Stomach (tissue), 9 donors: ENCODE results near the gene SMOC2. TPM values are rescaled to one million over a fixed set of nuclear protein-coding genes. Genes with fewer than 3 reads are reported as not detected.

Source experiments
- DNase-seq, 2 donors: peaks; one replicate each; pipeline versions ENCODE4 v3.0.0 to v3.0.0-alpha.2; 2013 to 2019
- H3K27ac ChIP-seq, 5 donors: fragments of 200-600 bp in 4 of 5; sonication (generic) in 4 of 5; one replicate each; pipeline ENCODE4 v1.5.1; 2013 to 2019; ENCODE audit warnings: mild to moderate bottlenecking in 1 of 5, moderate library complexity in 1 of 5
- H3K27me3 ChIP-seq, 3 donors: fragments of 200-600 bp; sonication (generic); one replicate each; pipeline ENCODE4 v1.5.1; 2017 to 2019; ENCODE audit warnings: mixed run types in 1 of 3
- H3K36me3 ChIP-seq, 4 donors: fragments of 200-600 bp; sonication (generic); 1 replicate in 3 of 4; 2 replicates in 1 of 4; pipeline ENCODE4 v1.5.1; 2016 to 2019
- H3K4me1 ChIP-seq, 4 donors: fragments of 200-600 bp; sonication (generic); one replicate each; pipeline ENCODE4 v1.5.1; 2016 to 2019
- H3K4me3 ChIP-seq, 4 donors: fragments of 200-600 bp; sonication (generic) in 3 of 4; one replicate each; pipeline ENCODE4 v1.5.1; 2016 to 2019; ENCODE audit warnings: mild to moderate bottlenecking in 1 of 4
- H3K9me3 ChIP-seq, 4 donors: fragments of 200-600 bp; sonication (generic); one replicate each; pipeline ENCODE4 v1.5.1; 2016 to 2019
- EP300 ChIP-seq: sonication (generic); formaldehyde crosslinking; IDR thresholded peaks from one replicate; pipeline ENCODE4 v1.6.1; 2017; ENCODE audit warnings: antibody characterized with exemption
- POLR2A ChIP-seq, 4 donors: fragments of 450-650 bp; IDR thresholded peaks; one replicate each; pipeline ENCODE4 v1.6.1; 2016; ENCODE audit warnings: antibody characterized with exemption in 4 of 4, control low read depth in 2 of 4, mild to moderate bottlenecking in 1 of 4, moderate library complexity in 1 of 4
- POLR2AphosphoS5 ChIP-seq, 3 donors: sonication (generic); formaldehyde crosslinking; IDR thresholded peaks; one replicate each; pipeline ENCODE4 v1.6.1; 2016; ENCODE audit warnings: antibody characterized with exemption in 3 of 3
- WGBS, 5 donors: extraction: QIAGEN DNeasy Blood & Tissue Kit in 3 of 5; methylation state at CpG; one replicate each; pipeline versions ENCODE4 v1.1.5 to v1.1.7; 2013 to 2018; 5-methylcytosine and 5-hydroxymethylcytosine counted together
- intact Hi-C: fragments of 100-400 bp; cut with DNase I; formaldehyde crosslinking; loops from one replicate; pipeline ENCODE4 v1.15.1; 2023; ENCODE audit warnings: low total_unique reads
- polyA plus RNA-seq, 3 donors: library from polyadenylated mRNA; stranded (reverse); fragments of 200-250 nt; gene quantifications; one replicate each; pipeline ENCODE4 v1.2.3, GENCODE V29; 2013
- total RNA-seq, 5 donors: library from RNA; depleted of rRNA; stranded (reverse); fragments of >200 nt; gene quantifications; one replicate each; pipeline versions ENCODE4 v1.1.0 to v1.2.3, GENCODE V29; 2014 to 2016
- TF ChIP-seq, protein P1 (sequence below), 7 experiments: fragments of 450-650 bp in 4 of 7; fragments of 200-600 bp in 3 of 7; sonication (generic) in 3 of 7; IDR thresholded peaks; one replicate each; pipeline ENCODE4 v1.5.1; 2016 to 2019; ENCODE audit warnings: antibody characterized with exemption in 7 of 7, control low read depth in 2 of 7, mild to moderate bottlenecking in 1 of 7
- donor health status: healthy with polysubstance abuse.
- donor health status: Bipolar disorder and iron deficiency.
- donor health status: healthy.

The SMOC2 gene
- total and polyA plus RNA-seq, 8 donors: 7.9 to 520 (median 76.9) TPM

GRCh38 chr6:168663041-168663440 lies 222.1 kb downstream of the SMOC2 start:
- Histone ChIP-seq H3K9me3 (no peaks in the 10 kb centered on the region), H3K27ac (no peak overlapping the region), H3K4me1 (no peaks in the 10 kb centered on the region), H3K36me3 (peaks cover 0 to 12% (median 0%) of the 10 kb centered on the region in 4 donors), H3K27me3 (no peaks in the 10 kb centered on the region), H3K4me3 (no peak overlapping the region)
- no peak for DNase-seq
- TF ChIP-seq EP300: no peak
- no peak for TF ChIP-seq POLR2A (IDR thresholded peaks at IDR 0.05)
- TF ChIP-seq POLR2AphosphoS5 (IDR thresholded peaks at IDR 0.05): no peak
- TF ChIP-seq, protein P1, sequence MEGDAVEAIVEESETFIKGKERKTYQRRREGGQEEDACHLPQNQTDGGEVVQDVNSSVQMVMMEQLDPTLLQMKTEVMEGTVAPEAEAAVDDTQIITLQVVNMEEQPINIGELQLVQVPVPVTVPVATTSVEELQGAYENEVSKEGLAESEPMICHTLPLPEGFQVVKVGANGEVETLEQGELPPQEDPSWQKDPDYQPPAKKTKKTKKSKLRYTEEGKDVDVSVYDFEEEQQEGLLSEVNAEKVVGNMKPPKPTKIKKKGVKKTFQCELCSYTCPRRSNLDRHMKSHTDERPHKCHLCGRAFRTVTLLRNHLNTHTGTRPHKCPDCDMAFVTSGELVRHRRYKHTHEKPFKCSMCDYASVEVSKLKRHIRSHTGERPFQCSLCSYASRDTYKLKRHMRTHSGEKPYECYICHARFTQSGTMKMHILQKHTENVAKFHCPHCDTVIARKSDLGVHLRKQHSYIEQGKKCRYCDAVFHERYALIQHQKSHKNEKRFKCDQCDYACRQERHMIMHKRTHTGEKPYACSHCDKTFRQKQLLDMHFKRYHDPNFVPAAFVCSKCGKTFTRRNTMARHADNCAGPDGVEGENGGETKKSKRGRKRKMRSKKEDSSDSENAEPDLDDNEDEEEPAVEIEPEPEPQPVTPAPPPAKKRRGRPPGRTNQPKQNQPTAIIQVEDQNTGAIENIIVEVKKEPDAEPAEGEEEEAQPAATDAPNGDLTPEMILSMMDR (IDR thresholded peaks at IDR 0.05): no peak
- intact Hi-C loops: no loop called here
- 68 to 76% (median 74%) methylated on average over 7 of the region's 7 CpGs for WGBS, 5 donors

- no peak for TF ChIP-seq POLR2A (IDR thresholded peaks at IDR 0.05)
- TF ChIP-seq EP300: no peak
- TF ChIP-seq, protein P1 (IDR thresholded peaks at IDR 0.05): no peak
- no peak for TF ChIP-seq POLR2AphosphoS5 (IDR thresholded peaks at IDR 0.05)
- 58 to 77% (median 68%) methylated on average over 9 of the region's 9 CpGs for WGBS, 5 donors
- Histone ChIP-seq H3K4me3 (no peak overlapping the region), H3K27me3 (no peaks in the 10 kb centered on the region), H3K27ac (no peak overlapping the region), H3K4me1 (no peaks in the 10 kb centered on the region), H3K9me3 (no peaks in the 10 kb centered on the region), H3K36me3 (peaks cover 0 to 12% (median 0%) of the 10 kb centered on the region in 4 donors)
- DNase-seq: no peak
- intact Hi-C loops: no loop called here
These were observed 224.0 kb downstream of the SMOC2 start for GRCh38 chr6:168664956-168665355.

GRCh38 chr6:168666170-168666569 lies 225.2 kb downstream of the SMOC2 start:
- intact Hi-C loops: no loop called here
- Histone ChIP-seq H3K27ac (no peak overlapping the region), H3K4me1 (no peaks in the 10 kb centered on the region), H3K27me3 (no peaks in the 10 kb centered on the region), H3K36me3 (peaks cover 0 to 12% (median 0%) of the 10 kb centered on the region in 4 donors), H3K4me3 (no peak overlapping the region), H3K9me3 (no peaks in the 10 kb centered on the region)
- TF ChIP-seq POLR2AphosphoS5 (IDR thresholded peaks at IDR 0.05): no peak
- no peak for TF ChIP-seq POLR2A (IDR thresholded peaks at IDR 0.05)
- TF ChIP-seq, protein P1 (IDR thresholded peaks at IDR 0.05): no peak
- TF ChIP-seq EP300: no peak
- no peak for DNase-seq
- WGBS, 5 donors: 67 to 76% (median 73%) methylated on average over 3 of the region's 3 CpGs

GRCh38 chr6:168666699-168667427 lies 225.9 kb downstream of the SMOC2 start:
- DNase-seq: peak in 1 of 2 donors; percentile 50

More at GRCh38 chr6:168666699-168667427, 225.9 kb downstream of the SMOC2 start:
- Histone ChIP-seq H3K4me3 (no peak overlapping the region), H3K27ac (no peak overlapping the region), H3K27me3 (no peaks in the 10 kb centered on the region), H3K9me3 (no peaks in the 10 kb centered on the region), H3K4me1 (no peaks in the 10 kb centered on the region), H3K36me3 (peaks cover 0 to 12% (median 0%) of the 10 kb centered on the region in 4 donors)
- intact Hi-C loops: no loop called here
- TF ChIP-seq EP300 (no peak), POLR2AphosphoS5 (IDR thresholded peaks at IDR 0.05) (no peak), POLR2A (IDR thresholded peaks at IDR 0.05) (no peak)
- TF ChIP-seq, protein P1 (IDR thresholded peaks at IDR 0.05): no peak
- WGBS, 5 donors: 73 to 84% (median 81%) methylated on average over 18 of the region's 18 CpGs
